GM21529 (cell line): ENCODE measurements around the gene DDIT4.

Experiments
- ATAC-seq: cut with Tn5 transposase; IDR thresholded peaks from one replicate; pipeline ENCODE4 v1.9.1; 2021; ENCODE audit not compliant: unreplicated experiment

The DDIT4 gene

DNA sequence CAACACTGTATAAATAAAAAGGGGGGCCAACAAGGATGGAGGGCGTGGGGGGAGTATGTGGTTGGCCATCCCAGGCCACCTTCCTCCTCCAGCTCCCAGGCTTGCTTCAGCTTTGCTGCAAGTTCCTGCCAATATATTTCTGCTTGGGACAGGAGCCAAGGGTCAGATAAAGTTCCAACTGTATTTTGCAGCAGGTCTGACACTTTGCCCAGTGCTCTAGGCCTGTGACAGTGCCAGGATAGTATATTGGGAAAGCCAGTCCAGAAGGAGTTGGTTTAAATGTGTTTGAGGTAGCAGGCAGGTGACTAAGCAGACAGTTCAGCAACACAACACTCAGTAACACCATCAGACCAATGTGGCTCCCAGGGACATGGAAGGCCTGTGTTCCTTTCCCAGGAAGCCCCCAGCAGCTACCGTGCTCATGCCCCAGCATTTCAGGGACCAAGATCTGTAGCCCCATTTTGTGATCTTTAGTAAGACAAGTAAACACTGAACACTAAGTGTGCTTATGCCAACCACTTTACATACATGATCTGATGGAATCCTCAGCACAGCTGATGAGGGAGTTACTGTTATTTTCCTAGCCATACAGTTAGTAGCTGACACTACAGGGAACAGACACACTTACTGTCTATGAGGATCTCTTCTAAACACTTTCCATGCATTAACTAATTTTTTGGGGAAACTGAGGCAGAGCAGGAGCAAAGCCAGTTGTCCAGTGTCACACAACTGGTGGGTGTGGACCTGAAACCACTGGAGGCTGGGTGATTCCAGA lies 42.1 kb downstream of the DDIT4 start:
- no peak for ATAC-seq

DNA sequence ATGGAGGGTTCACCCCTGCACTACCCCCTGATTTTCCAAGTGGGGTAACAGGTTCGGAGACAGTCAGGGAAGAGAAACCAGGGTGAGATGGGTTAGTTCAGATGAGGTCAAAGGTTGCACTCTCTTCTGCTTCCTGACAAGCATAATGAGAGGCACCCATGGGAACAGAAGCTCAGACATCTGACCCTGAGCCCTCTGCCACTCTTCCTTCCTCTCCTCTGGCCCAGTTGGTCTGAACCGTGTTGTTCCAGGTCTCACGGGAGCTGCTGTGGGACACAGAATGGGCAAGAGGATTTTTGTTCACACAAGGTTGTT lies 42.6 kb downstream of the DDIT4 start:
- ATAC-seq: no peak

DNA sequence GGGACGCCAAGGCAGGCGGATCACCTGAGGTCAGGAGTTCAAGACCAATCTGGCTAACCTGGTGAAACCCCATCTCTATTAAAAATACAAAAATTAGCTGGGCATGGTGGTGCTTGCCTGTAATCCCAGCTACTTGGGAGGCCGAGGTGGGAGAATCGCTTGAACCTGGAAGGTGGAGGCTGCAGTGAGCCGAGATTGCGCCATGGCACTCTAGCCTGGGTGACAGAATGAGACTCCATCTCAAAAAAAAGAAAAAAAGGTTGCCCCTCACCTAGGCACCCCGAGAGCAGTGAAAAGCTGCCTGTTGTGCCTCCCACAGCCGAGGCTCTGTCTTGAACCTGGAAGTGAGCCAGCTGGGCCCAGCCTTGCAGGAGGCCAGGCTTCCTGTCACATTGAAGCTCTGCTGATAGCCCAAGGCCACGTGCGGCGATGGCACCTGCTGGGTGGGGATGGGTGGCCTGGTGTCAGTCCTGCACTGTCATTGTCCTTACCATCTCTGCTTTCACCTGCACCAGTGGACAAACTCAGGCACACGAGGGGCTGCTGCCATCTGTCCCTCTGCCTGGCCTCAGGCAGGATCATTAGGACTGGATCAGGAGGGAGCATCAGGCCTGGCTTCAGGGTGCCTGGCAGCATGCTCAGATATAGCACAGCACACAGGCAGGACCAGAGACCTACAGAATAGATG lies 43.2 kb downstream of the DDIT4 start:
- ATAC-seq: no peak

DNA sequence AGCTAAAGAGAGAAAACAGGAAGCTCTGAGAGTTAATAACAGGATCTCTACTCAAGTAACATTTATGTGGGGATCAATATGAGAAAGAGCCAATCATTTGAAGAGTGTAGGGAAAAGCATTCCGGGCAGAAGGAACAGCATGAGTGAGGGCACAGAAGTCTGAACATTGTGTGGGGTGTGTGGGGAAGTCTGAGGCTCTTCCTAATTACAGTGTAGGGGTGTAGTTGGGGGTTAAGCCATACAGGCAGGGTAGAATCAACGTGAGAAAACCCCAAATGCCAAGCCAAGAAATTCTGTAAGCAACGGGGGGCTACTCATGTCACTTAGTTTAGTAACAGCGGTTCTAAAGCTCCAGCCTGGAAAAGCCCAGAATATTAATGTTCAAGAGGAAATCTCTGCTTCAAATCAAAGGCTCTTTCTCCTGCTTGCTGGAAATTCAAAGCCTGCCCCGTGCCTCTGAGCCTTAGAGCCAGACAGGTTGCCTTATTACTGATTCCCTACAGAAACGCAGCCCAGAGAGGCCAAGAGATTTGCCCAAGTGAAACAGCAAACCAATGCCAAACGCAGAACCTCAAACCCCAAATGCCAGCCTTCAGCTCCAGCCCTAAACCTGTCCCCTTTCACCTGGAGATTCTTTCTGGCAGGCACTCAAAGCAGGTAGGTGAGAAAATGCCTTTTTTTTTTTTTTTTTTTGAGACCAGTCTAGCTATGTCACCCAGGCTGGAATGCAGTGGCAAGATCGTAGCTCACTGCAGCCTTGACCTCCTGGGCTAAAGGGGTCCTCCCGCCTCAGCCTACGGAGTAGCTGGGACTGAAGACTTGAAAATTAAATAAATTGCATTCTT lies 44.9 kb downstream of the DDIT4 start:
- no peak for ATAC-seq

DNA sequence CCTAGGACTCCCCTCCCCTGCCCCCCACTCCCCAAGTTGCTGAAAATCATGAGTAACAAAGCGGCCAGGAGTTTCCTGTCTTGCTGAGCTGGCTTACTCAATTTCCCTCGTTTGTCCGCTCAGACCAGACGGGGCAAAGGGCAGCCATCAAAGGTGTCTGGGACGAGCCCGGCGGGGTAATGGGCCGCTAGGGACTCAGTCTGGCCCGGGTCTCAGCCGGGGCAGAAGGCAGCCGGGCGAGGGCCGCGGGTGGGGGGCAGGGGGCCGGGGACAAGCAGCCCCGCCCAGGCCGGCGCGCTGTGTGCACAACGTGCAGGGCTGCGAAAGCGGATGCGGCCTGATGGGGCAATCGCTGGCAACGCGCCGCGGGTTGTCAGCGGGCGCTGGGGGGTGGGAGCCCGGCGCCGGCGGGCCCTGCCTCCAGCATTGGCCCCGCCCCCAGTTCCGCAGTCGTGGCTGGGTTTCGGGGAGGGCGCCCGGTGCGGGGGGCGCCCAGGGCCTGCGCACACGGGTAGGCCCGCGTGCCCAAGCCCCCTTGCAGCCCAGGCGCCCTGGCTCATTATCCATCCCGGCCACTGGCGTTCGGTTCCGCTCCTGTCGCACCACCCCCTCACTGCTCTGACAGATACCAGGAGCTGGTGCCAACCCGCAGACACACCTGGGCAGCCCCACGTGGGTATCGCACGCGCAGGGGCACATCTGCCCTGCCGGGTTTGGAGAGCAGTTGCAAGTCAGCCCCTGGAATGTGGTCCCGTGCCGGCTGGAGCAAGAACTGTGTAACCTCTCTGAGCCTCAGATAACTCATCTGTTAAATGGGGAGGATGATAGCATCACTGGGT lies 45.9 kb downstream of the DDIT4 start:
- peak; percentile 47 for ATAC-seq

DNA sequence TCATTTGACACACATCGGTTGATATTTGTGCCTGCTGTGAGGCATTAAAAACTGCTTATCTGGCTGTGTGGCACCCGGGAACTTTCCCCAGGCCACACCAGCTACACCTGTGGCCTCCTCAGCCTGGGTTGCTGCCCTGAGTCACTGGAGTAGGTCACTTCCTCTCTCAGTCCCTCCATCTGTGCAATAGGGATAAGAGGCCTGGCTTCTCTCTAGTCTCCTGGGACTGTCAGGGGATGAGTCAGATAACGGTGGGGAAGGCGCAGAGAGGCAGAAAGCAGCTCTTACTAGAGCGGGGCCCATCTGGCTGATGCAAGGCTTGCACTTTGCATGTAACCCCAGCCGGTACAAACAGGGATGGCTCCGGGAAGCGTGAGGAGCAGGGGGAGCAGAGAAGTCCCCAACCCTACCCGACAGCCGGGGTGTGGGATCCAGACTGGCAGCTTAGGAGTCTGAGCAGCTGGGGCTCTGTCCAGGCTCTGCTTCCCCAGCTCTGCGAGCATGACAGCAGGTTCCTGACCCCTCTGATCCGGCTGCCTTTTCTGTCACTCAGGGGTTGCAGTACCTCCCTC lies 47.0 kb downstream of the DDIT4 start:
- ATAC-seq: peak; percentile 72

DNA sequence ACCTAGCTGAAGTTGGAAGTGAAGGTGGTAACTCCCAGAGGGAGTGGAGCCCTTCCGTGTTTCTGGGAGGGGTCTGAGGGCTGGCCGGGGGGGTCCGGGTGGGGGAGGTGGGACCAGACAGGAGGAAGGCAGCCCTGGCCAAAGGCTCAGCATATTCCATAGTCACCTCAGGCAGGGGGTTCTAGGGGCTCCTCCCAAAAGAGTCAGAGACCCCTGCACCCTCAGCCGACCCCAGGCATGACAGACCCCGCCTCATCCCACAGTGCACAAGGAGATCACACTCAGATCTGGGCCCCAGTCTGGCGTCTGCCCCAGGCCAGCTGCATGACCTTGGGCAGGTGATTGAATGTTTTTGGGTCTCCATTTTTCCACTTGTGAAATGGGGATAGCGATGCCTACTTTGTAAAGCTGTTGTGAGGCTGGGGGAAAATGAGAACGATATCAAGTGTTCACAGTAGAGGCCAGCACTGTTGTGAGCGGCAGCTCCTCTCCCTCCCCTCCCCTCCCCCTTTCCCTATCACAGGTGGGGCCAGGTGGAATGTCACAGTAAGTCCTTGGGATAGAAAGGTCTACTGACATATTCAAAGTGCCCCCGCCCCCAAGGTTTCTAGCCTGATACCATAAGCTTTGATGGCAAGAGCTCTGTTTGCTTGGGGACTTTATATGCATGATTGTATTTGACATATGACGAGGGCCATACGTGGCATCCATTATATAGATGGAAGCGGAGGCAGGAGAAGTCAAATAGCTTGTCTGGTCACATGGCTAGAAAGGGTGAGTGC lies 47.7 kb downstream of the DDIT4 start:
- ATAC-seq: no peak

DNA sequence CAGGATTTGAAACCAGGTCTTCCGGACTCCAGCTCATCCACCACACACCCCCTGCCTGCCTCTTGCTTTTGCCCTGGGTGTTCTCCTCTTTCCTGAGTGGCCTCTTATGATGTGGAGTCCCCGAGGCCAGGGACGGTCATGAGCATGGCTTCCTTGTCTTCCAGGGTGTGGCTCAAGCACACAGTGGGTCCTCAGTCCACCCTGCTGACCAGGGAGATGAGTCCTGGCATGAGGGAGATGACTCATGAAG lies 48.2 kb downstream of the DDIT4 start:
- ATAC-seq: no peak

DNA sequence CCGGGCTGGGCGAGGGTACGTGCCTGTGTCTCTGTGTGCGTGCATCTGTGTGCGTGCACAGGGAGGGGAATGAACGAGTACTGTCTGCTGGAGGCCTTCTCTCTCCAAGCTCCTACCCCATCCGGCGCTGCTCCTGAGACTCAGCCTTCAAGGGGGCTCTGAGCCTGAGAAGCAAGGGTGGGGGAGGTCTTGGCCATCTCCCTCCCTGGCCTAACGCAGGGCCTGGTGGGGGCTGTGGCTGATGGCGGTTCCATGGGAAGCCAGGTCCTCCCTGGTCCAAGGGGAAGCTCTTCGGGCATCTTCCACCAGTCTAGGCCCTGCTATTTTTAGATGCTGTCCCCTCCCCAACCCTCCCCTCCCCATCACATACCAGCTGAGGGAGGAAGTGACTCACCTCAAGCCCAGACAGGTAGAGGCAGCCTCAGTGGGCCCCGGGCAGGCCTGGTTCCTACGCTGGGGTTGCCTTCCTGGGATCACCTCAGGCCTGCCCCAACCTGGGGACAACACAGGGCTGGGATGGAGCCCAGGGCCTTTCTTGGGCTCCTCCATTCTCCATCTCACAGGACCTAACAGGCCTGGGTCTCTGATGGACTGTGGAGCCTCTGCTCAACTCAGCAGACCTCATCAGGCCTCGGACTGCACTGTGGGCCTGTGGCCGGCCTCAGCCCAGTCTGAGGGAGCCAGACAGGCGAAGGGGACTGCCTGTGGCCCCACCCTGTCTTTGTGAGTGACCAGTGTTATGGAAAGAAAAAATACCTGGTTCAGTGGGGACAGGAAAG lies 48.7 kb downstream of the DDIT4 start:
- ATAC-seq: no peak

DNA sequence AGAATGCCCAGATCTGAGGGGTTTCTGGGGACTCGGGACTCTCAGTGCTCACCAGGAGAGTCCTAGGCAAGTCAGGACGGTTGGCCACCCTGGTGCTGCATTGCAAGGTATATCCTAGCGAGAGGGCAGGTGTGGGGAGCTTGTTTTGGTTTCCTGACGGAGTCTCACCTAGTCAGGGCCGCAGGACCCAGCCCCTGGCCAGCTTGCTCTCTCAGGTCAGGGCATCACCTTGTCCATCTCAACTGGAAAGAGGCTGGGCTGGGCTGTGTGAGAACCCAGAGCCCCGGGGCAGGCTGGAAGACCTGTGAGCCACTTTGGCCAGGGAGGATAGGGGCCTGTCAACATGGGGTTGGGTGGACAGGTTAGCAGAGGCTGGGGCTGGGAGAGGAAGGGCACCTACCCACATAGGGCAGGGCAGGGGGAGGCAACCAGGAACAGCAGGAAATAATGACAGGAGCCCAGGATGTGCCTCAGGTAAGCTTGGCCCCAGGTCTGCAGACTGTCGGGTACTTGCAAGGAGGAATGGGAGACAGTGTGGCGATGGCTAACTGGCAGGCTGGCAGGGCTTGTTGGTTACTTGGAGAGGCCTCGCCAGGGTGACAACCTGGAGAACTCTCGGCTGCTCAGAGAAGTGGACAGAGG lies 49.5 kb downstream of the DDIT4 start:
- no peak for ATAC-seq

DNA sequence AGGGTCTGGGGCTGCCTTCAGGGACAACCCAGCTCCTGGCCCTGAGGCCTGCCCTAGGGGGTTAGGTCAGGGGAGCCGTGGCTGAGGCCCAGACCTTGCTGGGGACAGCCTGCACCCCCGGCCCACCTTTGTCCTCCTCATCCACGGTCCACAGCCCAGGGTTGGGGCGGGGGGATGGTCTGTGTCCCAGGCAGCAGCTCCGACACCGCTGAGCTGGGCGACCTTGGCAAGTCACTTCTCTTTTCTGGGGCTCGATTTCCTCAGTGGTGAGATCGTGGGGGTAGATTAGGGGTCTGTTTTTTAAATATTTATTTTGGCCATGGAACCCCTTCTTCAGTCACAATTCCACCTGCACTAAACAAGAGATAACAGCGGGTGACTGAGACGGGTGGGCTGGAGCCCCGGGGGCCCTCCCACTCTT lies 50.1 kb downstream of the DDIT4 start:
- no peak for ATAC-seq
